Vagina (tissue), 2 donors: Measurements from ENCODE around the gene INSC.

Experiments
- POLR2A ChIP-seq, 2 donors: fragments of 450-650 bp; IDR thresholded peaks; one replicate each; pipeline ENCODE4 v1.6.1; 2017; ENCODE audit warnings: antibody characterized with exemption in 2 of 2, mild to moderate bottlenecking in 2 of 2, moderate library complexity in 2 of 2
- POLR2AphosphoS5 ChIP-seq, 2 donors: sonication (generic); formaldehyde crosslinking; IDR thresholded peaks; one replicate each; pipeline ENCODE4 v1.9.0; 2017; ENCODE audit warnings: antibody characterized with exemption in 2 of 2, mild to moderate bottlenecking in 2 of 2, low read depth in 1 of 2; ENCODE audit not compliant: insufficient read depth in 1 of 2
- TF ChIP-seq, protein P1 (sequence below), 3 experiments: fragments of 450-650 bp in 2 of 3; fragments of 200-600 bp in 1 of 3; sonication (generic) in 1 of 3; IDR thresholded peaks; one replicate each; pipeline ENCODE4 v1.5.1; 2017 to 2019; ENCODE audit warnings: antibody characterized with exemption in 3 of 3, mild to moderate bottlenecking in 2 of 3, moderate library complexity in 2 of 3

DNA sequence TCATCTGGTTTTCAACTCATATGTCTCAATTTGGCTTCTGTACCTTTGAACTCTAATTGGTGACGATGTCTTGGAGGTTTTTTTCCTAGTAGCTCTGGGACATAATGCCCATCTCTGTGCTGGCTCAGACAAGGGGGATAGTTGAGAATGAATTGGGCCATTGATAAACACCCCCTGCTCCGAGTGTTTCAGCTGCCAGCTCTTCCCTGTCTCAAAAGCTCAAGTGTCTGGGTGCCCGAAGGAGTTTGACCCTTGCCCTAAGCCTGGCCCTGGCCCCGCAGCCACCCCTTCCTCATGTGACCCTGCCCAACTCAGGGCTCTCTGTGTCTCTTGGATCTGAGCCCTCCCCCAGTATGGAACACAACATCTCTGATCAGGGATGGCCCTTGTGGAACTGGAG is 3.0 kb downstream of the INSC start:
- TF ChIP-seq, protein P1, sequence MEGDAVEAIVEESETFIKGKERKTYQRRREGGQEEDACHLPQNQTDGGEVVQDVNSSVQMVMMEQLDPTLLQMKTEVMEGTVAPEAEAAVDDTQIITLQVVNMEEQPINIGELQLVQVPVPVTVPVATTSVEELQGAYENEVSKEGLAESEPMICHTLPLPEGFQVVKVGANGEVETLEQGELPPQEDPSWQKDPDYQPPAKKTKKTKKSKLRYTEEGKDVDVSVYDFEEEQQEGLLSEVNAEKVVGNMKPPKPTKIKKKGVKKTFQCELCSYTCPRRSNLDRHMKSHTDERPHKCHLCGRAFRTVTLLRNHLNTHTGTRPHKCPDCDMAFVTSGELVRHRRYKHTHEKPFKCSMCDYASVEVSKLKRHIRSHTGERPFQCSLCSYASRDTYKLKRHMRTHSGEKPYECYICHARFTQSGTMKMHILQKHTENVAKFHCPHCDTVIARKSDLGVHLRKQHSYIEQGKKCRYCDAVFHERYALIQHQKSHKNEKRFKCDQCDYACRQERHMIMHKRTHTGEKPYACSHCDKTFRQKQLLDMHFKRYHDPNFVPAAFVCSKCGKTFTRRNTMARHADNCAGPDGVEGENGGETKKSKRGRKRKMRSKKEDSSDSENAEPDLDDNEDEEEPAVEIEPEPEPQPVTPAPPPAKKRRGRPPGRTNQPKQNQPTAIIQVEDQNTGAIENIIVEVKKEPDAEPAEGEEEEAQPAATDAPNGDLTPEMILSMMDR (IDR thresholded peaks at IDR 0.05) = no peak
- TF ChIP-seq POLR2A (IDR thresholded peaks at IDR 0.05) = no peak
- TF ChIP-seq POLR2AphosphoS5 (IDR thresholded peaks at IDR 0.05; ENCODE audit: insufficient read depth in 1 of 2, low read depth in 1 of 2) = no peak
